Skin epidermis (tissue), 12 donors: Measurements from ENCODE around the gene KATNBL1.
"Not testable (repeated sequence)": the region's sequence is repeated elsewhere in the genome, so short reads cannot be mapped to it uniquely, and the experiment has no call there.

ENCODE experiments used
- H3K27ac ChIP-seq, 21 experiments: fragments of 200-600 bp; sonication (generic) in 11 of 21; one replicate each; pipeline ENCODE4 v1.5.0; 2020; ENCODE audit warnings: mild to moderate bottlenecking in 3 of 21, inconsistent platforms in 2 of 21, moderate library complexity in 2 of 21
- H3K4me3 ChIP-seq, 7 experiments: fragments of 200-600 bp; sonication (generic) in 2 of 7; one replicate each; pipeline ENCODE4 v1.5.0; 2020; ENCODE audit warnings: inconsistent platforms in 2 of 7, mild to moderate bottlenecking in 2 of 7, moderate library complexity in 1 of 7

KATNBL1 gene

DNA sequence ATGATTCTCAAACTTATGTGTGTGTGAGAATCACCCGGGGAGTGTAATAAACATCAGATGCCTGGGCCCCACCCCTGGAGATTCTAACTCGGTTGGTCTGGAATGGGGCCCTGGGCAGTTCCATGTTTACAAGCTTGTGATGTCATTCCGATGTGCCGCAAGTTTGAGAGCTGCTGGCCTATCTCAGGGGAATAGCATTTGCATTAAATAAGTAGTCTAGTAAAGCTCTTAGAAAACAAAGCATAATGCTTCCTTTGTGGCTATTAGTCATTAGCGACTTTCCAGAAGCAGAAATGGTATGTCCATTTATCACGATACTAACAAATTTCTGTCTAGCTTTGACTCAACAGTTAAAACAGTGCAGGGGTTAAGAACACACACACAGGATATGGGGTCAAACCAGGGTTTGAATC, 87.1 kb downstream of the KATNBL1 start:
- H3K27ac ChIP-seq: no peak overlapping the region

DNA sequence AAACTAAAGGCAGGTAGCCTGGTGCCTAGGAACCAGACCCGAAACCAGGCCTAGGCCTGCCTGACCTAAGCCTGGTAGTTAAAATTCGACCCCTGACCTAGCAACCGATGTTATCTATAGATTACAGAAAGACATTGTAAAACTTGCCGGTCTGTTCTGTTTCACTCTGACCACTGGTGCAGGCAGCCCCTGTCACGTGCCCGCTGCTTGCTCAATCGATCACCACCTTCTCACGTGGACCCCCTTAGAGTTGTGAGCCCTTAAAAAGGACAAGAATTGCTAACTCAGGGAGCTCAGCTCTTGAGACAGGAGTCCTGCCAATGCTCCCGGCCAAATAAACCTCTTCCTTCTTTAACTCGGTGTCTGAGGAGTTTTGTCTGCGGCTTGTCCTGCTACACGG, 88.1 kb downstream of the KATNBL1 start:
- H3K4me3 ChIP-seq, H3K27ac ChIP-seq: not testable (repeated sequence)

More for the DNA sequence above, 87.1 kb downstream of the KATNBL1 start:
- no peak overlapping the region for H3K4me3 ChIP-seq

DNA sequence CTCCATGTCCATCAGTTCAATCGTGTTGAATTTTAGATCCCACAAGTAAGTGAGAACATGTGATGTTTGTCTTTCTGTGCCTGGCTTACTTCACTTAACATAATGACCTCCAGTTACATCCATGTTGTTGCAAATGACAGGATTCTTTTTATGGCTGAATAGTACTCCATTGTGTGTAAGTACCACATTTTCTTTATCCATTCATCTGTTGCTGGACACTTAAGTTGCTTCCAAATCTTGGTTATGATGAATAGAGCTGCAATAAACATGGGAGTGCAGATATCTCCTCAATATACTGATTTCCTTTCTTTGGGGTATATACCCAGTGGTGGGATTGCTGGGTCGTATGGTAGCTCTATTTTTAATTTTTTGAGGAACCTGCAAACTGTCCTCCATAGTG, 89.5 kb downstream of the KATNBL1 start:
- not testable (repeated sequence) for H3K27ac ChIP-seq, H3K4me3 ChIP-seq

DNA sequence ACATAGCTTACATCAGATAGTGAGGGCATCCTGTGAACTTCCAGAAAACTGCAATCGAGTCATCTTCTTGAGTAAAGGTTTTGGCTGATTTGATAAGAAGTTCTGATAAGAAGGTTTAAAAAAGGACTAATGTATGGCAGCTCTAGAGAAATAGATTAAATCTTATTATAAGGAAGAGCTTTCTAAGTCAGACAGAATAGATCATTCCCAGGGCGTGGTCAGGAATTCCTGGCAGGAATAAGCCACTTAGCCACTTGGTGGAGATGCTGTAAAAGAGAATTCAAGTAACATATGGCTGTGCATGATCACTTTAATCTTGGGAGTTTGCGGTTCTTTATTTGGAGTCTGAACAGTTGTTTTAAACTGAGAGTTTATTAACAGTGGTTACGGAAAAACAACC, 90.6 kb downstream of the KATNBL1 start:
- Histone ChIP-seq H3K4me3 (no peak overlapping the region), H3K27ac (no peak overlapping the region)

DNA sequence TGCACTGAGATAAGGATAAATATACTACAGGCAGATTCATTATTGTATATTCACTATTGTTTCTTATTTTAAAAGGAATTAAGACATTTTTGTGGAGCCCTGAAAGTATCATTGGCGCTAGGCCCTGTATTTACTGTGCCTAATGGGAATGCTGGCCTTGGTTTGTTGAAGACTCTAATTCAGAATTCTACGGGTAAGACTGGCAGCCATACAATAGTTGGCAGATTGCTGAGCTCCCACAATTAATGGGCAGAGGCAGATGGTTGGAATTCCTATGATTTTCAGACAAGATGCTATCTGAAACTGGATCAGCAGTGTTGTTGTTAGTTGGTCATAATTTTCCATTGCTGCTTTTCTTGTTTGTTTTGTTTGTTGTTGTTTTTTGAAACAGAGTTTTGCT, 93.3 kb downstream of the KATNBL1 start:
- no peak overlapping the region for H3K4me3 ChIP-seq
- no peak overlapping the region for H3K27ac ChIP-seq

- Histone ChIP-seq H3K27ac (no peak overlapping the region), H3K4me3 (no peak overlapping the region)
Measured at GRCh38 chr15:34114739-34115138, 95.2 kb downstream of the KATNBL1 start.

DNA sequence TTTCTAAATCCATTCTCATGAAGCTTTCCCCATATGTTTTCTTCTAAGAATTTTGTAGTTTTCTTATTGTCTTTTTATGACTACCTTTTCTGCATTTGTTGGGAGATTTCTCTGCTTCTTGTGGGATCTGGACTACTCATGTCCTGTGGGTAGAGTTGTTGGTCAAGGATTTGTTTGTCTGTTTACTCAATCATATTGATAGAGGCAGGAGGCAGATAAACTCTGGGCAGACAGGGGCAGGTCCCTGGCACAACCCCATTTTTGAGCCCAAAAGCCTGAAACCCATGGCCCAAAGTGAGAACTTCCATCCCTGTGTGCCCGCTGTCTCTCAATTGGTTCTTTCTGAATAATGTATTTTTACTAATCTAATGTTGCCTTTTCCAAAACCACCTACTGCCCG, 95.7 kb downstream of the KATNBL1 start:
- Histone ChIP-seq H3K27ac (no peak overlapping the region), H3K4me3 (no peak overlapping the region)

DNA sequence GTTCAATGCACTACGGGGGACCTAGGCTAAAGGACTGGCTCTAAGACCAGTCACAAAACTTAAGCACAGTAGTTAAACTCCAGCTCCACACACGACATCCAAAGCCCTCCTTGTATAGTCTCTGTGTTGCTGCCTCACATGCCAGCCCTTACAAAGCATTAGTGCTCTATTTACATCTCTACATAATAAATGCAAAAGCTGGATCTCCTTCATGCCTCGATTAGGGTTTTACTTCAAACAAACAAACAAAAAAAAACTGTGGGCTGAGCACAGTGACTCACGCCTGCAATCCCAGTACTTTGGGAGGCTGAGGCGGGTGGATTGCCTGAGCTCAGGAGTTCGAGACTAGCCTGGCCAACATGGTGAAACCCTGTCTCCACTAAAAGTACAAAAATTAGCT, 98.4 kb downstream of the KATNBL1 start:
- no peak overlapping the region for H3K27ac ChIP-seq
- no peak overlapping the region for H3K4me3 ChIP-seq

DNA sequence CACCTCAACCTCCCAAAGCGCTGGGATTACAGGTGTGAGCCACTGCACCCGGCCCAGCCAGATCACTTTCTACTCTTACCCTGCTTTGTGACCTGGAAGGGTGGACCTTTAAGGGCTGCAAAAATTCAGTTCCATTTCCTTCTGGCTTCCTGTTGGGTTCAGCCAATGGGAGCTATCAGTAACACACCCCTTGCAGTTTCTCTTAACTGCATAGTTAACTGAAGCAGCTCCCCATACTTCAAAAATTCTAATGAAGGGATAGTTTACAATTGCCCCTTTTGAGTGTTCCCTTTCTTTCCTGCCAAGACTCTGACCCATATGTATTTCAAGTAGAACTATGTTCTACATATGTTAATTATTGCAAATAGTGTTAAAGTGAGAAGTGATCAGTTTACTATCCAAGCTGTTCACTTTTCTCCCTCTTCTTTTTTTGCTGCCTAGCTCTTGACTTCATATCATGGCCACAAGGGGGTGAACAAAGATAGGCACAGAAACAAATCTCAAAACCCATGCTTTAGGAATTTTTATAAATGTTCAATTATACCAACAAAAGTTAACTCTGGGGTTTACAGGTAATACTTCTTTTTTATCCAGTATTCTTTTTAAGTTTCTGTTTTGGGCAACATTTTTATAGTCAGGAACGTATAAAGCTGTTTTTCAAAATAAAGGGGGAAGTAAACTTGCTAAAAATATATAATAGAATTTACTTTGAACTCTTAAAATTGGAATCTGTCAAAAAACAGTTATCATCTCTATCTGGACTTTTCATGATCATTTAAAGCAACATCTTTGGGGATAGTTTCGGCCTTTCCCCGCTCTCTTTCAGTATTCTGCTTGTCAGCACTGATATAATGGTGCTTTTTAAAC, 99.9 kb downstream of the KATNBL1 start:
- Histone ChIP-seq H3K4me3 (no peak overlapping the region), H3K27ac (no peak overlapping the region)

DNA sequence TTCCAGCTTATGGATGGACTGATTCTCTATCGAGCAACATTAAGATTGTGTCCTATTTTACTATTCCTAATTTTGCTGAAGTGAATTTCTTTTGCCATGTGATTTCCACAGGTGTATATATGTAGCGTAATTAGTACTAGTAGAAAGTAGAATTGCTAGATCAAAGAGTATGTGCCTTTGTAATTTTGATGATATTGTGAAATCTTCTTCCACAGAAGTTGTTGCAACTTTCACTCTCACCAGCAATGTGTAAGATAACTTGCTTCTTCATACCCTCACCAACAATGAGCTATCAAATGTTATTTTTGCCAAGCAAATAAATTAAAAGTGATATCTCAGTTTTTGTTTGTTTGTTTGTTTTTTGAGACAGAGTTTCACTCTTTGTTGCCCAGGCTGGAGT, 102.6 kb downstream of the KATNBL1 start:
- Histone ChIP-seq H3K4me3 (no peak overlapping the region), H3K27ac (no peak overlapping the region)

GRCh38 chr15:34106423-34106822, 103.5 kb downstream of the KATNBL1 start:
- Histone ChIP-seq H3K4me3 (no peak overlapping the region), H3K27ac (no peak overlapping the region)

GRCh38 chr15:34102175-34102925, 107.5 kb downstream of the KATNBL1 start:
- H3K27ac ChIP-seq: peak overlapping the region; percentile 7 to 94 (median 90)
- peak overlapping the region; percentile 84 to 96 (median 92) for H3K4me3 ChIP-seq

DNA sequence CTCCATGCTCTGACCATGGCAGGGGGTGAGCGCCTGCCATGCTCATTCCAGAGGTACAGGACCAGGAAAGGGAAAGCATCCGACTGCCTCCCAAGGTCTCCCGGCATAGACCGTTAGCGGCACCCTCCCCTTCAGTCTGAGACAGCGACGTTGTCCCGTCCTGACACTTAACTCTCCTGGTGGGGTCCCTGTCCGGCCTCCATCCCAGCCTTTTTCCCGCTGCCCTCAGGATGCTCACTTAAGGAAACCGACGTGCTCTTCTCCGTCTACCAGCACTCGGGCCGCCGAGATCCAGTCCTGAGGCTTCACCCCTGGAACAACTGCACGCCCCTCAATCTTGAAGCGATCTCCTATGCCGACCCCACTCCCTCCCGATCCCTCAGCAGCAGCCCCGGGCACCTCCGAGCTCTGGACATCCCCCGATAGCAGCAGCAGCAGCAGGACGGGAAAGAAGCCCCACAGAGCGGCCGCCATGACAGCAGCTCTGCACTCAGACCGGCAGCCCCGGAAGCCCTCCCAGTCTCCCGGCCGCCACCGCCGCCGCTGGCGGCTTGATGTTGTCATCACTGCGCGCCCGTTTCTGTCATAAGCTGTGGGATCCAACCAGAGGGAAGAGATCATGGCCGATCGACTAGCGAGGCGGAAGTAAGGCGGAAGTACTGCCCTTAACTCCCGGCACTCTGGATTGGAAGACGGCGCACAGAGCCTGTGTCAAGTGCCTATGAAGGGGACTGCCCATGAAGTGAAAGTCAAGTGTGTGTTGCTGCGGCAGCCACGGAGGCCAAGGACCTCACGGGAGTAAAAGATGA, 108.3 kb downstream of the KATNBL1 start, which contains the start of the genes EMC7 and PGBD4:
EMC7 (minus strand) TSS at position 497 of the 809 bp plus-strand sequence; CDS start at position 474, 23 bp downstream.
PGBD4 (plus strand) TSS at position 718 of the 809 bp plus-strand sequence. CDS start 449 bp downstream, outside the sequence.
- Histone ChIP-seq H3K27ac (peak within 1 kb of the TSS; percentile 34 to 94 (median 90)), H3K4me3 (peak within 1 kb of the TSS; percentile 84 to 96 (median 92))

- Histone ChIP-seq H3K27ac (no peak overlapping the region), H3K4me3 (no peak overlapping the region)
Measured at GRCh38 chr15:34099914-34100313, 110.0 kb downstream of the KATNBL1 start.
